Activated CD4-positive, alpha-beta T cell treated with anti-CD3 and anti-CD28 coated beads, Interleukin-10, Interleukin-2, amounts not matched to agents 100 ng/mL and 50 ng/mL, durations not matched to agents 16 hours and 8 hours (primary cell): ENCODE results near the gene PHACTR2.
"Not testable (repeated sequence)": the region's sequence is repeated elsewhere in the genome, so short reads cannot be mapped to it uniquely, and the experiment has no call there.

ENCODE experiments used
- DNase-seq: peaks from one replicate; pipeline ENCODE4 v3.0.0-alpha.2; 2020

PHACTR2 gene

DNA sequence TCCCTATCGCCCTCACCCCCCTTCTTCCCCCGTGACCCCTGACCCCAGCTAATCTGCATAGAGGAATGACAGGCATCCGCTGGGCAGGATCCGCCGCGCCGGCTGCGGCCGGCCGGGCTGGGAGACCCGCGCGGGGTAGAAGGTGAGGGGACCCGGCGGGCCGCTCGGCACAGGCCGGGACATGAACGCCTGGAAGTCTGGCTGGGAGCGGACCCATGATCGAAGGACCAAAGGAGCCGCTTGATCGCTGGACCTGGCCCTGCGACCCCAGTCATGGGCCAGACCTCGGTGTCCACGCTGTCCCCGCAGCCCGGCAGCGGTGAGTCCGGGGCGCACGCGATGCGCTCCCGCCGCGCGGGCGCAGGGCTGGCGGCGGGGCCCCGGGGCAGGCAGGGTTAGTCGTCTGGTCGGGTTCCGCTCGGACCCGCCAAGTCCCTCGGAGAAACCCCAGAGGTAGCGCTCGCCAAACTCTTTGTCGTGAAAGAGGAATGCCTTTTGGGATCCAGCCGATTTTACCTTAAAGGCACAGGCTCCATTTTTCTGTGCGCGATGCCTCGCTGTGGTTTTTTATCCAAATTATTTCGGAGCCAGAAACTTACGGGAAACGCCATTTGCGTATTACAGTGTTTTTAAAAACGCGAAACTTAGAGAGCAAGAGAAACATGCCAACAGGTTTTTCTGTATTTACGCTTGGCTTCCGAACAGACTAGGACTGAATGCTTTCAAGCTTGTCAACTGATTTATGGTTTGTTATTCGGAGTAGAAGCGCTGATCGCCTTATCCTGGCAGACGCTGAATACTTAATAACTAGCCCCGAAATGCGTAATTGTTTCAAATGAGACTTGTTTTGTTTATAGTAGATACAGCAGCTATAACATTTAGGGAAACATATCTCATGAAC, at the start of gene PHACTR2:
Gene PHACTR2, plus strand, starts transcription at position 75 of the 901 bp plus-strand sequence. Its CDS starts 199 bp downstream, at position 274.
- peak; percentile 46 for DNase-seq

GRCh38 chr6:143629104-143630080, 48.4 kb upstream of the PHACTR2 start:
- no peak for DNase-seq

DNA sequence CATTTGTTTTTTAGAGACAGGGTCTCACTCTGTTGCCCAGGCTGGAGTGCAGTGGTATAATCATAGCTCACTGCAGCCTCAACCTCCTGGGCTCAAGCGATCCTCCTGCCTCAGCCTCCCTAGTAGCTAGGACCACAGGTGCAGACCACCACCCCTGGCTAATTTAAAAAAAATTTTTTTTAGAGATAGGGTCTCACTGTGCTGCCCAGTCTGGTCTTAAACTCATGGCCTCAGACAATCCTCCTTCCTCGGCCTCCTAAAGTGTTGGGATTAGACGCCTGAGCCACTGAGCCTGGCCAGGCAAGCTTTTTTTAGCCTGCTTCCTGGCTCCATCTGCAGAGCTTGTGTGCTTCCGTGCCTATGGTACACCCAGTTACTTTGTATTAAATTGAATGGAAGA, 46.6 kb upstream of the PHACTR2 start:
- DNase-seq, result not testable (repeated sequence)

- DNase-seq, result no peak
These were observed 44.9 kb upstream of the PHACTR2 start for GRCh38 chr6:143632894-143633293.

DNA sequence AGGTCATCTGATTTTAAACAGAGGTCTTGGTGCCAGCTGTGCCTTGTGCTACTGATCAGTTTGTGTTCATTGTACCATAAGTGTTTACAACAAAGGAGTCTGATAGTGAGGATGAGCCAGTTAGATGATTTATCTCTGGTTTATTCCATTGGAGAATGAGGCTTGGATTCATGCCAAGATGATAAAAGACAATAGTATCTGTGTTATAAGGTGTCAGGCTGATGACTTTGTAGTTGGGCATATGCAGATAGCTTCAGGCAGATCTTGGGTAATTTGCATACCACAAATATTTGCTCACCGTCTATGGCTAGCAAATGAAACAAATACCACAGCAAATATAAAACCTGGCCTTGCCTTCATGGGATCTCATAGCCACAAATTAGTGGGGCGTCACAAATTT, 43.3 kb upstream of the PHACTR2 start:
- DNase-seq, result no peak

- no peak for DNase-seq
These were observed 40.1 kb upstream of the PHACTR2 start for GRCh38 chr6:143637691-143638090.

DNA sequence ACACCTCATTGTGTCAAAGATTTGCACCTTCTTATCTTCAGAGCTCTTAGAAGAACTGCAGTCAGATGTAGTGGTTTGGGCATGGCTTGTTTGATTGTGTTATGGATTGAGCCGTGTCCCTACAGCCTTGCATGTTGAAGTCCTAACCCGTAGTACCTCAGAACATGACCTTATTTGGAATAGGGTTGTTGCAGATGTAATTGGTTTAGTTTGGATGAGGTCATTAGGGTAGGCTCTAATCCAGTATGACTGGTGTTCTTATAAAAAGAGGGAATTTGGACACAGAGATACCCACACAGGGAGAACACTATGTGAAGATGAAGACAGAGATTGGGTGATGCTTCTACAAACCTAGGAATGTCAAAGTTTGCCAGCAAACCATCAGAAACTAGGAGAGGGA, 35.4 kb upstream of the PHACTR2 start:
- DNase-seq, result no peak

DNA sequence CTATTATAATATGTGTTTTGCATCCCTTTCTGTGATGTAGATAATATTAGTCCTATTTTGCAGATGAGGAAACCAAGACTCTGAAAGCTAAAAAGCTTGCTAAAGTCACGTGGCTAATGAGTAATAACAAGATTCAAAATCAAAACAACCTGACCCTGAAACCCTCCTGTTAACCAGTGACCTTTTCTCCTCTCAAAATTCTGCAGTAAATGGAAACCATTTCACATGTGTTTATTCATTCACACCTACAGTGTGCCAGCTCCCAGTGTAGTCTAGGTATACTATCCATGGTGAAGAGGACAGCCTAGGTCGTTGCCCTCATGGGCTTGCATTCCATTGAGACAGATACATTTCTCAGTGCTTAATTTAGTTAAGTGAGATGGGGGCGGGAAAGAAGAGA, 30.6 kb upstream of the PHACTR2 start:
- peak; percentile 26 for DNase-seq

DNA sequence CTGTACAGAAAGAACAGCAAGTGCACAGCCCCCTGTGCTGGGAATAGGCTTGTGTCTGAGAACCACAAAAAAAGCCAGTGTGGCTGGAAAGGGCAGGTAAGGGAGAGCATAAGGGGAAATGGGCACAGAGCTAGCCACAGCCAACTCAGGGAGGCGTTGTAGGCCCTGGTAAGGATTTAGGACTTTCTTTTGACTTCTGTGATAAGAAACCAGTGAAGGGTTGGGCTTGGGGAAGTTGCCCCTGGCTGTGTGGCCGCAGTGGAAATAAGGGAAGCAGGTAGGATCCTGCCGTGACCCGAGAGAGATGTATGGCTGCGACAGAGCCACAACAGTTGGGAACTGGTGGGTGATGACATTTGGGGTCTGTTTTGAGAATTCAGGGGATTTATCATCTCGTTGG, 30.0 kb upstream of the PHACTR2 start:
- no peak for DNase-seq

- not testable (repeated sequence) for DNase-seq
These were observed 28.4 kb upstream of the PHACTR2 start for GRCh38 chr6:143649319-143649718.

- not testable (repeated sequence) for DNase-seq
These were observed 26.4 kb upstream of the PHACTR2 start for GRCh38 chr6:143651328-143651727.

- no peak for DNase-seq
These were observed 24.9 kb upstream of the PHACTR2 start for GRCh38 chr6:143652841-143653331.

DNA sequence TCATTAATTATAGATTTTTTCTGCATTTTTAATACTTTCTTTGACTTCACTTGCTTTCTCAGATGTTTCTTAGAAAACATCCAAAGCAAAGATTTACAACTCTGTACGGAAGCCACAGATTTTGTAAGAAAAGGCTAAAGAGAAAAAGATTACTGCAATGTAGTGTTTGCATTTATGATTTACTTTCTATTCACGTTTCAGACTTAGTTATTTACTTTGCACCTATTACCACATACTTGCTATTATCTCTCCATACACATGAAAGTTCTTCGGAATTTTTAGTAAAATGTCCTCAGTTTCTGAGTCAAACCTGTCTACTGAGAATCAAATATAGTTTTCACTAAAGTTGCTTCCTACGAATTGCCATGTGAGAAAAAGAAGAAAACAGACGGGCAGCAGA, 22.2 kb upstream of the PHACTR2 start:
- DNase-seq, result no peak

DNA sequence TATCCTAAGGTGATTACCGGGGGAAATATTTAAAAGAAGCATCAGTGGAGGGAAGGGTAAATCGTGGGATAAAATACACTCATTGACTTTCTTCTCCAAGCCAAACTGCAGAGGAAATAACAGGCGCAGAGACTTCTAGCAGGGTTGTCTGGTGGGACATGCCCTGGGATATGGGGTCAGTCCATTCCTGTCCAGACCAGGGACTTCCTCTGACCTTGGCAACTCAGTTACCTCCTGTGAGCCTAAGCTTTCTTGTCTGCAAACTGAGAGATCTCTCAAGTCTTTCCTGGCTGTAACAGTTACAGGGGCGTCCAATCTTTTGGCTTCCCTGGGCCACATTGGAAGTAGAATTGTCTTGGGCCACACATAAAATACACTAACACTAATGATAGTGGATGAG, 21.7 kb upstream of the PHACTR2 start:
- DNase-seq, result no peak

- DNase-seq, result no peak
These were observed 20.0 kb upstream of the PHACTR2 start for GRCh38 chr6:143657809-143658208.

DNA sequence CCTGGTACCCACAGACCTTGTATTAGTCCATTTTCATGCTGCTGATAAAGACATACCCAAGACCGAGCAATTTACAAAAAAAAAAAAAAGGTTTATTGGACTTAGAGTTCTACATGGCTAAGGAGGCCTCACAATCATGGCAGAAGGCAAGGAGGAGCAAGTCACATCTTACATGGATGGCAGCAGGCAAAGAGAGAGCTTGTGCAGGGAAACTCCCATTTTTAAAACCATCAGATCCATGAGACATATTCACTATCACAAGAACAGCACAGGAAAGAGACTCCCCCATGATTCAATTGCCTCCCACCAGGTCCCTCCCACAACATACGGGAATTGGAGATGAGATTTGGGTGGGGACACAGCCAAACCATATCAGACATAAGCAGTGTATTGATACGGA, 17.6 kb upstream of the PHACTR2 start:
- DNase-seq, result not testable (repeated sequence)

DNA sequence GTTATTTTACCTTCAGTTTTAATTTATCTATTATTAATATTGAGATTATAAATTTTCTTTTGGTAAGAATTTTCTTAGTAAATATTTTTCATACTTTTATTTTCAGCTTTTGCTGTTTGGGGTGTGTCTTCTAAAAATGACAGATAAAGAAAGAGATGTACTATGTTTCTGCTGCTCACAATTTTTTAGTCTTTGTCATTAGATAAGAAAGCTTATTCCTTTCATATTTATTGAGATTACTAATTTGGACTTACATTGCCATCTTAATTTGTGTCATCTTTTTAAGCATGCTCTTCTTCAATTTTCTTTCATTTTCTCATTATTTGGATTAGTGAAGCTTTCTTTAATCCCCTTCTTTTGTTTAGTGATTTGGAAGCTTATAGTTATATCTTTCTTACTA, 13.6 kb upstream of the PHACTR2 start:
- no peak for DNase-seq

DNA sequence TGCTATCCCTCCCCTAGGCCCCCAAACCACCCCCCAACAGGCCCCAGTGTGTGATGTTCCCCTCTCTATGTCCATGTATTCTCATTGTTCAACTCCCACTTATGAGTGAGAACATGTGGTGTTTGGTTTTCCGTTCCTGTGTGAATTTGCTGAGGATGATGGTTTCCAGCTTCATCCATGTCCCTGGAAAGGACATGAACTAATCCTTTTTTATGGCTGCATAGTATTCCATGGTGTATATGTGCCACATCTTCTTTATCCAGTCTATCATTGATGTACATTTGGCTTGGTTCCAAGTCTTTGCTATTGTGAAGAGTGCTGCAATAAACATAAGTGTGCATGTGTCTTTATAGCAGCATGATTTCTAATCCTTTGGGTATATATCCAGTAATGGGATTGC, 11.8 kb upstream of the PHACTR2 start:
- DNase-seq, result not testable (repeated sequence)

- DNase-seq, result not testable (repeated sequence)
These were observed 8.3 kb upstream of the PHACTR2 start for GRCh38 chr6:143669483-143669882.

- no peak for DNase-seq
These were observed 4.1 kb upstream of the PHACTR2 start for GRCh38 chr6:143673669-143674068.

GRCh38 chr6:143674483-143675381, 3.0 kb upstream of the PHACTR2 start:
- no peak for DNase-seq

GRCh38 chr6:143675382-143675900, 2.3 kb upstream of the PHACTR2 start:
- DNase-seq, result no peak
